Adrenal gland (tissue), 5 donors: ENCODE data around the gene PLCG2.

Experiments
- POLR2A ChIP-seq, 2 donors: fragments of 450-650 bp; IDR thresholded peaks; one replicate each; pipeline ENCODE4 v1.6.1; 2017; ENCODE audit warnings: antibody characterized with exemption in 2 of 2, mild to moderate bottlenecking in 2 of 2, moderate library complexity in 1 of 2
- TF ChIP-seq, protein P1 (sequence below), 6 experiments: fragments of 450-650 bp in 4 of 6; fragments of 200-600 bp in 2 of 6; sonication (generic) in 1 of 6; IDR thresholded peaks; 1 replicate in 5 of 6; 2 replicates in 1 of 6; pipeline versions ENCODE4 v1.5.1 to v1.8.0; 2016 to 2021; ENCODE audit warnings: antibody characterized with exemption in 6 of 6, mild to moderate bottlenecking in 2 of 6, moderate library complexity in 1 of 6
- donor health status: DM: no; HTN: no; CAD: no.

DNA sequence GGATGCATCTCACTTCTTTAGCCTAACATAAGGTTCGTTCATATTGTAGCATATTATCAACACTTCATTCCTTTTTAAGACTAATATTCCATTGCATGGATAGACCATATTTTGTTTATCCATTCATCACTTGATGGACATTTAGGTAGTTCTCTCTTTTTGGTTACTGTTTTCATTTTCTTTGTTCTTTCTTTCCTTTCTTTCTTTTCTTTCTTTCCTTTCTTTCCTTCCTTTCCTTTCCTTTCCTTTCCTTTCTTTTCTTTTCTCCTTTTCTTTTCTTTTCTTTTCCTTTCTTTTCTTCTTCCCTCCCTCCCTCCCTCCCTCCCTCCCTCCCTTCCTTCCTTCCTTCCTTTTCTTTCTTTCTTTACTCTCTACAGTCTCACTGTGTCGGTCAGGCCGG is 24.2 kb downstream of the PLCG2 start:
- TF ChIP-seq, protein P1, sequence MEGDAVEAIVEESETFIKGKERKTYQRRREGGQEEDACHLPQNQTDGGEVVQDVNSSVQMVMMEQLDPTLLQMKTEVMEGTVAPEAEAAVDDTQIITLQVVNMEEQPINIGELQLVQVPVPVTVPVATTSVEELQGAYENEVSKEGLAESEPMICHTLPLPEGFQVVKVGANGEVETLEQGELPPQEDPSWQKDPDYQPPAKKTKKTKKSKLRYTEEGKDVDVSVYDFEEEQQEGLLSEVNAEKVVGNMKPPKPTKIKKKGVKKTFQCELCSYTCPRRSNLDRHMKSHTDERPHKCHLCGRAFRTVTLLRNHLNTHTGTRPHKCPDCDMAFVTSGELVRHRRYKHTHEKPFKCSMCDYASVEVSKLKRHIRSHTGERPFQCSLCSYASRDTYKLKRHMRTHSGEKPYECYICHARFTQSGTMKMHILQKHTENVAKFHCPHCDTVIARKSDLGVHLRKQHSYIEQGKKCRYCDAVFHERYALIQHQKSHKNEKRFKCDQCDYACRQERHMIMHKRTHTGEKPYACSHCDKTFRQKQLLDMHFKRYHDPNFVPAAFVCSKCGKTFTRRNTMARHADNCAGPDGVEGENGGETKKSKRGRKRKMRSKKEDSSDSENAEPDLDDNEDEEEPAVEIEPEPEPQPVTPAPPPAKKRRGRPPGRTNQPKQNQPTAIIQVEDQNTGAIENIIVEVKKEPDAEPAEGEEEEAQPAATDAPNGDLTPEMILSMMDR (IDR thresholded peaks at IDR 0.05), result no peak
- TF ChIP-seq POLR2A (IDR thresholded peaks at IDR 0.05), result no peak
